SK-N-MC (cell line): ENCODE measurements around the gene RBM22.

Source experiments
- EZH2 ChIP-seq: fragments of 200-600 bp; sonication (generic); IDR thresholded peaks from one replicate; pipeline ENCODE4 v1.6.1; 2017; ENCODE audit warnings: antibody characterized with exemption
- FOXP2 ChIP-seq: optimal IDR thresholded peaks from 2 replicates; pipeline ENCODE3; 2011; ENCODE audit warnings: mild to moderate bottlenecking, moderate library complexity; ENCODE audit not compliant: insufficient read depth; ENCODE audit errors: extremely low read length, control extremely low read depth
- POLR2AphosphoS5 ChIP-seq: IDR thresholded peaks from 2 replicates; pipeline ENCODE4 v1.6.1; 2012; ENCODE audit warnings: mild to moderate bottlenecking, low read depth, low read length, borderline replicate concordance

GRCh38 chr5:150645070-150645700 lies 55.7 kb downstream of the RBM22 start:
- TF ChIP-seq EZH2: no peak
- TF ChIP-seq POLR2AphosphoS5: no peak
- no peak for TF ChIP-seq FOXP2
